HG02885 (cell line): ENCODE data around the gene PKNOX1.
"Not testable (repeated sequence)": the region's sequence is repeated elsewhere in the genome, so short reads cannot be mapped to it uniquely, and the experiment has no call there.

Source experiments
- ATAC-seq: cut with Tn5 transposase; IDR thresholded peaks from one replicate; pipeline ENCODE4 v1.9.1; 2021; ENCODE audit warnings: mild to moderate bottlenecking; ENCODE audit not compliant: unreplicated experiment, poor library complexity

PKNOX1 gene

DNA sequence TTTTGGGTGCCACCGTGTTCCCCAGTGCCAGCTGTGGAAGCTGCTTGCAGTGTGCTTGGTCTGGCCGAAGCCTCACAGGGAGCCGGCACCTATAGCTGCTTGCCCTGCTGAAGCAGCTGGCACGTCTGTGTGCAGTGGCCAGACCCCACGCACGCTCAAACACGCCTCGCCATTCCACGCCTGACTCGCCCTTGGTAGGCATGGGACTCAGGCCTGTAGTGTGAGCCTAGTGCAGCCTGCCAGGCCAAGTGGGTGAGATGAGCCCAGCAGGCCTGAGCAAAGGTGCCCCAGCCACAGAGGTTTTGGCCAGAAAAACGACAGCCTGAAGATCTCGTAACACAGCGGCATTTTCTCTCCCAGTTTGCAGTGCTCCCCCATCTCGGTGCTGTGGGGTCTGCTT, 68.9 kb downstream of the PKNOX1 start:
- not testable (repeated sequence) for ATAC-seq

DNA sequence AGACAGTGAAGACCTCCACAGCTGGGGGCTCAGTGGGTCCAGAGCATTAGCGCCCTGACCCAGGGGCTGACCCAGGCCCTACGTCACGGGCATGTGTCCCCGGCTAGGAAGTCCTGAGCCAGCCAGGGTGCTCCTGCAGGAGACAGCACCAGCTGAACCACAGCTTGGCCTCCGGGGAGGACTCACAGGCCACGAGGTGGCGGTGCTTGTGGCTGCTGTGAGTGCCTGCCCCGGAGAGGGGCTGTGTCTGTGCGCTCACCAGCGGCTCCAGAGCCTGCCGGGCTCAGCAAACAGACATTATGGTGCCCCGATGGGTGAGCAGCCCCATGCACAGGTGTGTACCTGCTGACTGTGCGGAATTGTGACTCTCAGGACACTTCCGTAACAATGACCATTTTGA, 70.2 kb downstream of the PKNOX1 start:
- not testable (repeated sequence) for ATAC-seq

DNA sequence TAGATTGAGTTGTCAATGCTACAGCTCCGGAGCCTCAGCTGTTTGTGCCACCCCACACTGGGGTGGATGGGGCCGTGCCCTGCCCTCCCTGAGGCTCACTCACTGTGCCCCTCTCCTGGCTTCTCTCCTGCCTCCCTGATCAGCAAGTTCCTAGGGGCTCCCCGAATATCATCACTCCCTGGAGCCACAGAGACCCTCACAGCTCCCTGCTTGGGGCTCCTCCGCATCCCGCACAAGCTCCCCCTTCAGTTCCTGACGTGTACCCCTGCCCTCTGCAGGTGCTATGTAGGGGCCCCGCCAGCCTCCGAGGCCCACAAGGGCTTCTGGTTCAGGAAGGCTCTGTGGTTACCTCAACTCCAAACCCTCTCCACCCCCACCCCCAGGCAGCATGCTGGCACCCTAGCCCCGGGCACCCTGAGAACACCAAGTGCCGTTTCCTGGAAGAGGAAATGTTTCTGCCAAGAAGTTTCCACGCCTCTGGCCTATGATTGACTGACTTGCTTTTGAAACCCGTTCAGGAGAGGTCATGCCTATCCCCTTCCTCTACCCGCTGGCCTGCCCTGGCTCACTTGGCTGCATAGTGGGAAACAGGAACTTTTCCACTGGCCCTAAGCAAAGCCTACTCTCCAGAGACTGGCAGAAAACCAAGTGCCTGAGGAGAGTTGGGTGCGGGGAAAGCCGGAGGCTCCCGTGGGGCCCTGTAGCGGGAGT, 71.0 kb downstream of the PKNOX1 start:
- not testable (repeated sequence) for ATAC-seq

DNA sequence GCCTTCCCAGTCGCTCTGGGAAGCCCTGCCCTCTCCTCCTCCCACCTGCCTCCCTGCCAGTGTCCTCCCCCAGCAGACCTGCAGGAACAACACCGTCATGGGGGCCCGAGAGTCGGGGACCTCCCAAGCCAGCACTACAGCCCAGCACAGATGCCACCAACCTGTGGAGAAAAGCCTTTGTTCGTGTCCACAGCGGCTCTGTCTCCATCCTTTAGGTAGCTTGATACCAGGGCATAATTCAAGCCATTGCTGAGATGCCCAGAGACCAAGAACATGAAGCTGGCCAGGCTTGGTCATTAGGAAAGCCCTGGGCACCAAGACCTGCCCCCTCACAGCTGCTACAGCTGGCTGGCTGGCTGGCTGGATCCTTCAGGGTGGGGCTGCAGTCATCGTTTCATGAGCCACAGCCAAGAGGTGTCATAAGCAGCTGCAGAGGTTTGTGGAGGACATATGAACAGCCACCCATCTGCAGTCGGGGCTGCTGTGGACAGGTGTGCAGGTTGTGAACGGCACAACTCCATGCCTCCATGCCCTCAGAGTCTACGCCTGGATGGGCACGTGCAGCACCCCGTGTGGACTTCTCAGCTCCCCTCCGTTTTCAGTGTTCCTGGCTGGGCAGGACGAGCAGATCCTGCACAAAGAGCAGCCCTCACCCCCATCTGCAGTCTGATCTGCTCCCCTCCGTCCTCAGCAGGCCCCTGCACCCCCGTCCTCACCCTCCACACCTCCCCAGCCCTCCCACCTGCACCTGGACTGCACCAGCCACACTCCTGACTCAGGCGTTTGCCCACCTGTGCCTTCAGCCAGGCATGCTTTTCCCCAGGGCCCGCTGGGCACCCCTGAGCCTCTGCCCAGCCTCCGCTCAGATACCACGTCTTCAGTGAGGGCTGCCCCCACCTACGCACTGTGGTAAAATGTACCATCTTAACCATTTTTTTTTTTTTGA, 71.8 kb downstream of the PKNOX1 start:
- ATAC-seq = not testable (repeated sequence)

DNA sequence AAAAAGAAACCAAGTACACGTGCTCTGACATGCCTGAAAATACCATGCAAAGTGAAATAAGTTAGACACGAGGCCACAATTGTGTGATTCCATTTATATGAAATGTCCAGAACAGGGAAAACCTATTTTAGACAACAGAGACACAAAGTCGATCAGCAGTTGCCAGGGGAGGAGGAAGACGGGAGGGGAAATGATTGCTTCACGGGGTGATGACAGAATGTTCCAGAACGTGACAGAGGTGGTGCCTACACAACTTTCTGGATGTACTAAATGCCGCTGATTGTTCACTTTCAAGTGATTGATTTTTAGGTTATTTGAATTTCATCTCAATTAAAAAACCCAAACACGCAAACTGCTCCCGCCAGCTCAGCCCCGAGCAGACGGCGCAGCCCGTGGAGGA, 78.8 kb downstream of the PKNOX1 start:
- ATAC-seq = not testable (repeated sequence)

DNA sequence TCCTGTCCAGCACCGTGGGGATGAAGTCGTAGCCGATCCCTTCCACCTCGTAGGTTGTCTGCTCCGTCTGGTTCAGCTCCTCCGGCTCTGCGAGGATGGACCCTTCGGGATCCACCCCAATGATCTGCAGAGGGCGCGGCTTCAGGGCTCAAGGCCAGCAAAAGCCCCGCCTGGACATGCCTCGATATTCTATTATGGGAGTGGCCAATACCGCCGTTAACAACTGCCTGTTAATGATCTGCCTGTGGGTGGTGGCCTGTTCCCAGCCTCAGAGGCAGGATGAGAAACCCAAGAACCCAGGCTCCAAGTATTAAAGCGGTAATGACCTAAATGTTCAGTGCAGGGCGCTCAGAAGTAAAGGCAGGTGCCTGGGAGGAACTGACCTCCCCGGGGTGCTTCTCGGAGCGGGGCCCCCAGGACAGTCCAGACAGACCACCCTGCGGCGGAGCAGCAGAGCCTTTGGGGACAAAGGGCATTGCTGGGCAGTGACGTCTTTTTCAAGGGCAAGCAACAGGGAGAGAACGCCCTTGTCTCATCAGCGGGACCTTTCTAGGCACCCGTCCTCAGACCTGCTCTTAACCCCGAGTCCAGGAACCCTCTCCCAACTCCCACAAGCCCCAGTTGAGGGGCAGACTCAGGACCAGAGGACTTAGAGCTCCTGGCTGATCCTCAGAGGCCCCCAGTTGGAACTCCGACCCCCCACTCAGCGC, 88.7 kb downstream of the PKNOX1 start:
- ATAC-seq = not testable (repeated sequence)

DNA sequence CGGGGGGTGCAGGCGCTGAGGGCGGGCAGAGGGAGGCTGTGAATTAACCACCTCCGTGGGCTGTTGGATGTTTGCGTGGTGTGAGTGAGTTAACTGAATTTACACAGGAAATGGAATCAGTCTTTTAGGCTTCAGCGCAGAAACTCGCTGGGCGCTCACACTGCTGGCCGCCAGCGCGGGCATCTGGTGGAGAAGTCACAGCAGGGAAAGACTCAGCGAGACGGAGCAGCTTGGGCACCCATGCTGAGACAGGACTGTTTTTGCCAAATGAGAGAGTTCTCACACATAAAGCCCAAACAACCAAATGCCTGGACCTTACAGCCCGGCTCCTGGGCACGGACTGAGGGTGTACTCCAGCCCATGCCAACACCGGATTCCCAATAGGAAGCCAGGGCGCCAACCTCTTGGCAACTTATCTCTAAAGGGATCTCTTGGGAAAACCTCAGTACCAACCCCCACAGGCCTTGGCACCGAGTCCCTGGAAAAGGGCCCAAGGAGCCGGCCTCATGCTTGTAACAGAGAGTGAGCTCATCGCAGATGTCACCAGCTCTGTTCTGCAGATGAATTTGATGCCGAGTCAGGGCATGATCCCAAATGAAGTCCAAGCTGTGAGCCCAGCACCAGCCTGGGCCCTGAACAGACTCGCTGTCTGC, 90.0 kb downstream of the PKNOX1 start:
- ATAC-seq = not testable (repeated sequence)

DNA sequence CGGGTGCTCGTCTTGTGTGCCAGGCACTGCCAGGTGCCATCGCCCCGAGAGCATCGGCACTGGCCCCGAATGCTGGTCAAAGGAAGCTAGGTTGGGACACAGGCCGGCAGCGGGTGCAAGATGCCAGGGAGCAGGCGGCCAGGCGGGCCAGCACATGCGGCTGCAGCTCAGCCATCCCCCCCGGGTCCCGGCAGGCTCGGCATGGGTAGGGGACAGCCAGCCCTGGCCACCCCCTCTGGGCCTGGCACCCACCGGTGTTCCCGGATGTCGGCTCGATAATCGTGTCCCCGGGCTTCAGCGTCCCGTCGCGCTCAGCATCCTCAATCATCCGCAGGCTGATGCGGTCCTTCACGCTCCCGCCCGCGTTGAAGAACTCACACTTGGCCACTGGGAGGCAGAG, 91.6 kb downstream of the PKNOX1 start:
- not testable (repeated sequence) for ATAC-seq

DNA sequence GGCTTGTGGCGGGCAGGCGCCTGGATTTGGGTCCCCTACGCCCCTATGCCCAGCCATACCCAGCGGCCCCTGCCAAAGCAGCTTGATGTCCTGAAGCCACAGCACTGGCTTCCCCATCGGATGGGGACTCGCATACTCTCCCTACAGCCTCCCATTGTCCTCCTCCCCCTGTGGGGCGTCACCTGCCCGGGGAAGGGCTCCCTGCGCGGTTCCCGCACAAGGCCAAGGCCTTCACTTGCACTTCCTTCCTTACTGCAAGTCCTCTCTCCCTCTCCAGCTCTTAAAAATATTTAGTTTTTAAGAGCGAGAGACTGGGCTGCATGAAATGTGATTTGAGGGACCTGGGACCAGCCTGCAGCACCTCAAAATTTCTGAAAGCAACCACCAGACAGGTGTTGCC, 92.3 kb downstream of the PKNOX1 start:
- not testable (repeated sequence) for ATAC-seq

DNA sequence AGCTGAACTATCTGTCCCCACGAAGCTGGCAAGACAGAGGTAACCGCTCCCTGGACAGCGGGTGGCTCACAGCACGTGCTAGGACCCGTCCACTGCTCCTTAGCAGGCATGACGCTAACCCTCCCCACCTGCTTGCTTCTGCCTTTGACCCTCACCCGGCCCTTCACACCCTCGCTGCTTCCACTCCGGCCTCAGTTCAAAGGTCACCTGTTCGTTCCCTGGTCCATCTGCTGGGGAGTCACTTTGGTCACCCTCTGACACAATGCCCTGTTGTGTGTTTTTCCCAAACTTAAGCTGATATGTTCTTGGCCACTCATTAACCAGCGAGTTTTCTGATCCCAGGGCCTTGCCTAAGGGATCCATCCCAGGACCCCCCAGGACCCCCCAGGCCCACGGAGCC, 93.7 kb downstream of the PKNOX1 start:
- ATAC-seq = not testable (repeated sequence)

DNA sequence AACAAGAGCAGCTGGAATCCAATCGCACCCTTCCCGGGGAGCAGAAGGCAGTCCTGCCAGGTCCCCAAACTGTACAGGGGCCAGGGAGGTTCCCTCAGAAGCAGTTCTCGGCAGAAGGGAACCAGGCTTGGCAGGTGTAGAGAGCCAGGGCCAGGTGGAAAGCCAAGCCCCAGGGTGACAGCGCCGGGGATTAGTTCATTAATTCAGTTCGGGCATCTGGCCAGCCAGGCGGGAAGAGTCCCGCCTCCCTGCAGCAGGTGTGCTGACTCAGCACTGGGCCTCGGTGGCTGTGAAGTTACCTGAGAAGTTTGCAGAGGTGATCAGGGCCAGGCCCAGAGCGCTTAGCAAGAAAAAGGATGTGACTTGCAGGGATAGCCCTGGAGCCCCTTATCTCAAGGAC, 95.3 kb downstream of the PKNOX1 start:
- not testable (repeated sequence) for ATAC-seq

DNA sequence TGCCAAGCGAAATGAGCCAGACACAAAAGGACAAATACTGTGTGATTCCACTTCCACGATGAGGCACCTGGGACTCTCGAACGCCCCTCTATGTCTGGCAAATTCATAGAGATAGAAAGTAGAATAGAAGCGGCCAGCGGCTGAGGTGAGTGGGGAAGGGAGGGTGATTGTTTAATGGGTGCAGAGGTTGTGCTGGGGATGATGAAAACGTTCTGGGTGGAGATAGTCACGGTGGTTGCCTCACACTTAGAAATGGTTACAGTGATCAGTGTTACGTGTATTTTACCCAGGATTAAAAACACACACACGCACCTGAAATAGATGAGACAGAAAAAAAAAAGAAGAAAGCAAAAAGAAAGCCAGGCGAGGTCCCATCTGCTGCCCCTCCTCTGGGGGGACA, 98.4 kb downstream of the PKNOX1 start:
- not testable (repeated sequence) for ATAC-seq

DNA sequence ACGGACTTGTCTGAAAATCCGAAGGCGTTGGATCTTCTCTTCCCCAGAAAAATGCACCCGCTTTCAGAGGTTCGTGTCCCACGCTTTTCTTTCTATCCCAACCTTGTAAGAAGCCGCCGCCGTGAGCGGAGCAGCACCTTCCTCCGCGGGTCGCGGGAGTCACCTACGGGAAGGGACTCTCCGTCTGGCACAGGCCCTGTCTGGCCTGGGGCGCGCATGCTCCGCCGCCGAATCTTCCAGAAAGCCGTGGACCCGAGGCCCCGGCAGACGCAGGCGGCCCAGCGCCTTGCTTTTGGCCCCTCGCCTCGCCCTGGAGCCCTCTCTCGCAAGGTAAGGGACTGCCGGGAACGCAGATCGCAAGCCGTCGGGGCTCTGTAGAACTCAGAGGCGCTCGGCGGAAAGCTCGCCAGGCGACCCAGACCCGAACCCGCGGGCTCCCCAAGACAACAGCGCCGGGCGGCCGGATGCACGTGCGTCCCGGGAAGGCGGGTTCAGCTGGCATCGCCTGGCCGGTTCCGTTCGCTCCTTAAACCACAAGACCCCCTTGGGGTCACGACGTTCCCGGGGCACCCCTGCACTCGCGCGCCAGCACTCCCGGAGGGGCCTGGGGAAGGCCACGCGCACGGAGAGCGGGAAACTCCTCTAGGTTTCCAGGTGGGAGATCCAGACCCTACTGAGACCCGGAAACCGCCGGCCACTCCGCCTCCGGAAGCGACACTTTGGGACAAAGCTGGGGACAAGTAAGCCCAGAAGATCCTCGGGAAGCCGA, 100.2 kb downstream of the PKNOX1 start:
- ATAC-seq = not testable (repeated sequence)

DNA sequence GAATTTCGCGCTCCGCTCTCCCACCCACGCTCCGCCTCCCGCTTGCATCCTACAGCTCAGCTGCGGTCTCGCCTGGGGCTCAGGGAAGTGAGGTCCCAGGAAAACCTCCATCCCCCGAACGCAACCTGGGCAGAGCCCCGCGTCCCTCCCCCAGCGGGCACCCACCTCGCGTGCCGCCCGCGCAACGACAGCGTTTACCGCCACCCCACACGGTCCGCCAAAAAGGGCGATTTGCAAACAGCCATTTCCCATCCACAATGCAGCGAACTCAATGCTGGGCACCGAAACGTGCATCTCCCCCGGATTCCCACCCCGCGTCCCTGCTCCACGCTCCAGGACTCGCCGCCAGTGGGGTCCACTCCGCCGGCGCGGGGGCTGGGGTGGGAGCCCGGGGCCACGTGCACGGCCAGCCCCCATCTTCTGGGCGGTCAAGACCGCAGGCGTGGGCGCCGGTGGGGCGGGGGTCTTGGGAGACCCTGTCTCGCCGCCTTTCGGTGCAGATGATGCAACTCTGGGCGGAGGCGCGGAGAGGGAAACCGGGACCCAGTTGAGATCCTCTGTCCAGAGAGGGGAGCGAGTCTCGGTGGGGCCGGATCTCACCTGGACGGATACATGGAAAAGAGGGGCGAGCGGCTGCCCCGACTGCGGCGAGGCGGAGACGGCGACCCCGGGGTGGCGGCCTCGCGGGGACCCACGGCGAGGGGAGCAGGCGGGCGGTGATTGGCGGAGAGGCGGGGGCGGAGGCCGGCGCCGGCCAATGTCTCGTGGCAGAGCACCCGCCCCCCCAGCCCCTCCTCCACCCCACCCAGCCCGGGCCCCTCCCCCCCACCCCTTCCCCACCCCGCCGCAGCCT, 101.0 kb downstream of the PKNOX1 start, which contains the start of gene CBS:
CBS (minus strand) TSS at position 666 of the 853 bp plus-strand sequence. CDS start 3,642 bp downstream, outside the sequence.
- not testable (repeated sequence) for ATAC-seq

DNA sequence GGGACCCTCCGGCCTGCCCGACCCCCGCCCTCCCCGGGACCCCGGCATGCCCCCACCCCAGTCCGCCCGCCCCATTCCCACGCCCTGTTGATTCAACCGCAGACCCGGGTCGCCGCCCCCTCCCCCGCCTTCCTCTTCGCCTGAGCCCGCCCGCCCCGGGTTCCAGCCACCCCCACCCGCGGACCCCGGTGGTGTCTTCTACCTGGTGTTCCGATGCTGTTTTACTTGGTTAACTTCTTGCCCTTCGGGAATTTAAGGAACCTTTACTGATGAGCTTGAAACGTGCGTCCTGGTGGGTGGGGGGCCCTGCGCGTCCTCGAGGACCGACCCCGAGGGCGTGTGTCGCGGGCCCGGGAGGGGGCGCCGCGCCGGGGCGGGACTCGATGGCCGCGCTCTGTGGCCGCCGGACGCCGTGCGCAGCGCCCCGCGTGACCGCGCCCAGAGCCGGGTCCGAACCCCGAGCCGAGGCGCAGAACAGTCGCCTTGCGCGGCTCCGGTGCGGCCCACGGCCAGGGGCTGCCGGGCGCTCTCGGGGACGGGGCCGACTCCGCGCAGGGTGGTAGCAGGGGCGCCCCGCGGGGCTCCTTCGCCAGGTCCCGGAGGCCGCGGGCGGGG, 101.8 kb downstream of the PKNOX1 start:
- not testable (repeated sequence) for ATAC-seq

DNA sequence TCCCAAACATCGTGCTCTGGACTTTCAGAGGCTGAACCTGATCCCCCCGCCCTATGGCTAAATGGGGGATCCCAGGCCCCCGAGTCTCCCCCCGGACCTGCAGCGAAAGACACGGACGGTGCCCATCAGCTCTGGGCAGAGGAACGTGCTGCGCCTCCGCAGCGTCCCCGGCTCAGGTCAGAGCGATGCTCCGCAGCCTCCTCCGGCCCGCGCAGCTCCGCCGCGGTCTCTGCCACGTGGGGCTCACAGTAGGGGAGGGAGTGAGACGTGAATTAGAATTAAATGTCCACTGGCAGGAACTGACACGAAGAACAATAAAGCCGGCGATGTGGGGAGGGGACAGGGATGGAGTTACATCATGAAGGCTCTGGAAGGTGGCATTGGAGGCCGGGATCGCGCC, 102.3 kb downstream of the PKNOX1 start:
- ATAC-seq = not testable (repeated sequence)

DNA sequence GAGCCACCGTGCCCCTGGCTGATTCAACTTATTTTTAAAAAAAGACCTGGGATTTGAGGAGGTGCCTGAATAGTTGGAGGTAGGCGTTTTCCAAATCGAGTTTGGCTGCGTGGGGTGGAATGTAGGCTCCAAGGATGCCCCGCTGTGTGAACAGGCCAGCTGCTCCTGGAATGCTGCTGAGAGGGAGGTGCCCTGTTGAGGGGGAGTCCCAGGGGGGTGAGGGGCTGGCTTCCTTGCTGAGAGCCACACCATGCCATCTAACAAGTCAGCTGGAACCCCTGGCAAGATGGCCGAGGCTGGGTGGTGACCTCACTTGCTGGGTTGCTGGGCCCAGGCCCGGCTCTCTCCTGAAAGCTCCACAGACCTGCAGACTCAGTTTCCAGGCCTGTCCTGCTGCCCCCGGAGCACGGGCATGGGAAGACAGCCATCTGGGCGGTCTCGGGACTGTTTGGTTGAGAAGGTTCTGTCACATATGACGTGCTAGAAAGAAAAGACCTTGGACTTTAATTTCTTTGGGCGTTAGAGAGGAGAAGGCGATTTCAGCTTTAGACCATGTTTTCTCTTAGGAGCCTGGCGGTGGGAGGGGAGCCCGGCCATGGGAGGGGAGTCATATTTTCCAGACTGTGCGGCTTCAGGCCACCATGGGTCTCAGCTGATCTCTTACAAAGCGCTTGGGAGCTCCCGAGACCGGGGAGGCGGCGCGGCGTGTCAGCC, 108.4 kb downstream of the PKNOX1 start:
- ATAC-seq = not testable (repeated sequence)
